ENCODE data around the gene CDKL1. TPM values are rescaled to one million over a fixed set of nuclear protein-coding genes. Genes with fewer than 3 reads are reported as not detected.

The CDKL1 gene
- total and polyA plus RNA-seq, 2 of the 13 experiments (the other 11 are each of a cell fraction or from before 2014, with no cell fraction given), result 4.4 to 5.1 TPM

- TF ChIP-seq ZNF354B (CRISPR knock-in tag; IDR thresholded peaks at IDR 0.05) (no peak), CSRNP1 (CRISPR knock-in tag; IDR thresholded peaks at IDR 0.05) (peak; percentile 88), MYC (CRISPR knock-in tag; IDR thresholded peaks at IDR 0.05; ENCODE audit: borderline replicate concordance) (peak; percentile 86), IKZF5 (CRISPR knock-in tag; IDR thresholded peaks at IDR 0.05) (peak; percentile 76), ZNF12 (CRISPR knock-in tag; IDR thresholded peaks at IDR 0.05) (peak; percentile 35; the same call in 1 of the 2 replicates), SRSF1 (optimal IDR thresholded peaks at IDR 0.05; ENCODE audit: low read depth, low read length) (peak; percentile 20), ZNF383 (CRISPR knock-in tag; IDR thresholded peaks at IDR 0.05; ENCODE audit: borderline replicate concordance) (no peak), ZNF256 (CRISPR knock-in tag; conservative IDR thresholded peaks at IDR 0.05) (peak; percentile 77), TEAD2 (CRISPR knock-in tag; IDR thresholded peaks at IDR 0.05) (no peak; the same call in 1 of the 2 replicates), FOXM1 (CRISPR knock-in tag; IDR thresholded peaks at IDR 0.05) (no peak), HDAC6 (IDR thresholded peaks at IDR 0.05; ENCODE audit: low read depth, low read length) (no peak), NCOA5 (CRISPR knock-in tag; IDR thresholded peaks at IDR 0.05) (no peak), MED13 (CRISPR knock-in tag; IDR thresholded peaks at IDR 0.05) (no peak; the same call in 1 of the 2 replicates), GATAD1 (CRISPR knock-in tag; IDR thresholded peaks at IDR 0.05) (peak; percentile 76), SRSF9 (IDR thresholded peaks at IDR 0.05; ENCODE audit: borderline replicate concordance, insufficient read depth, low read depth, low read length, poor library complexity, severe bottlenecking) (no peak), ZNF124 (CRISPR knock-in tag; IDR thresholded peaks at IDR 0.05) (no peak), PAF1 (CRISPR knock-in tag; IDR thresholded peaks at IDR 0.05) (no peak), ONECUT2 (CRISPR knock-in tag; IDR thresholded peaks at IDR 0.05) (peak; percentile 23; the same call in 1 of the 2 replicates), PAX8 (CRISPR knock-in tag; IDR thresholded peaks at IDR 0.05; ENCODE audit: borderline replicate concordance) (peak; percentile 87; the same call in 1 of the 2 replicates), ZNF780A (CRISPR knock-in tag; IDR thresholded peaks at IDR 0.05) (no peak)
- TF ChIP-seq, protein P1, sequence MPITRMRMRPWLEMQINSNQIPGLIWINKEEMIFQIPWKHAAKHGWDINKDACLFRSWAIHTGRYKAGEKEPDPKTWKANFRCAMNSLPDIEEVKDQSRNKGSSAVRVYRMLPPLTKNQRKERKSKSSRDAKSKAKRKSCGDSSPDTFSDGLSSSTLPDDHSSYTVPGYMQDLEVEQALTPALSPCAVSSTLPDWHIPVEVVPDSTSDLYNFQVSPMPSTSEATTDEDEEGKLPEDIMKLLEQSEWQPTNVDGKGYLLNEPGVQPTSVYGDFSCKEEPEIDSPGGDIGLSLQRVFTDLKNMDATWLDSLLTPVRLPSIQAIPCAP (CRISPR knock-in tag; IDR thresholded peaks at IDR 0.05; ENCODE audit: low read depth), result no peak
- TF ChIP-seq, protein P2, sequence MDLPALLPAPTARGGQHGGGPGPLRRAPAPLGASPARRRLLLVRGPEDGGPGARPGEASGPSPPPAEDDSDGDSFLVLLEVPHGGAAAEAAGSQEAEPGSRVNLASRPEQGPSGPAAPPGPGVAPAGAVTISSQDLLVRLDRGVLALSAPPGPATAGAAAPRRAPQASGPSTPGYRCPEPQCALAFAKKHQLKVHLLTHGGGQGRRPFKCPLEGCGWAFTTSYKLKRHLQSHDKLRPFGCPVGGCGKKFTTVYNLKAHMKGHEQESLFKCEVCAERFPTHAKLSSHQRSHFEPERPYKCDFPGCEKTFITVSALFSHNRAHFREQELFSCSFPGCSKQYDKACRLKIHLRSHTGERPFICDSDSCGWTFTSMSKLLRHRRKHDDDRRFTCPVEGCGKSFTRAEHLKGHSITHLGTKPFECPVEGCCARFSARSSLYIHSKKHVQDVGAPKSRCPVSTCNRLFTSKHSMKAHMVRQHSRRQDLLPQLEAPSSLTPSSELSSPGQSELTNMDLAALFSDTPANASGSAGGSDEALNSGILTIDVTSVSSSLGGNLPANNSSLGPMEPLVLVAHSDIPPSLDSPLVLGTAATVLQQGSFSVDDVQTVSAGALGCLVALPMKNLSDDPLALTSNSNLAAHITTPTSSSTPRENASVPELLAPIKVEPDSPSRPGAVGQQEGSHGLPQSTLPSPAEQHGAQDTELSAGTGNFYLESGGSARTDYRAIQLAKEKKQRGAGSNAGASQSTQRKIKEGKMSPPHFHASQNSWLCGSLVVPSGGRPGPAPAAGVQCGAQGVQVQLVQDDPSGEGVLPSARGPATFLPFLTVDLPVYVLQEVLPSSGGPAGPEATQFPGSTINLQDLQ (CRISPR knock-in tag; IDR thresholded peaks at IDR 0.05), result peak; percentile 94
- TF ChIP-seq, protein P3, sequence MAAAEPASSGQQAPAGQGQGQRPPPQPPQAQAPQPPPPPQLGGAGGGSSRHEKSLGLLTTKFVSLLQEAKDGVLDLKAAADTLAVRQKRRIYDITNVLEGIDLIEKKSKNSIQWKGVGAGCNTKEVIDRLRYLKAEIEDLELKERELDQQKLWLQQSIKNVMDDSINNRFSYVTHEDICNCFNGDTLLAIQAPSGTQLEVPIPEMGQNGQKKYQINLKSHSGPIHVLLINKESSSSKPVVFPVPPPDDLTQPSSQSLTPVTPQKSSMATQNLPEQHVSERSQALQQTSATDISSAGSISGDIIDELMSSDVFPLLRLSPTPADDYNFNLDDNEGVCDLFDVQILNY (CRISPR knock-in tag; conservative IDR thresholded peaks at IDR 0.05), result no peak; the same call in 1 of the 2 replicates
Measured at GRCh38 chr14:50311972-50312733, 84.5 kb downstream of the CDKL1 start, which contains the start of the genes DMAC2L and L2HGDH (continued).
